ENCODE measurements around the gene KCP. TPM values are rescaled to one million over a fixed set of nuclear protein-coding genes. Genes with fewer than 3 reads are reported as not detected.

Gene KCP
- total and polyA plus RNA-seq, 2 of the 13 experiments (the other 11 are each of a cell fraction or from before 2014, with no cell fraction given), result 0.37 to 1.0 TPM

Other genes starting within 250 kb of the KCP start
- gene GARIN1A, start 238.4 kb downstream of the KCP start, total RNA-seq (2016; rRNA removed; fragmentation: Illumina TruSeq; extraction: Trizol), result not detected in 2 replicates
- gene GARIN1A, start 238.4 kb downstream of the KCP start, polyA plus RNA-seq (2011; rRNA removed), result 0.09 and 0.12 TPM in 2 replicates
- gene CALU, start 171.3 kb downstream of the KCP start, total RNA-seq (2016; rRNA removed; fragmentation: Illumina TruSeq; extraction: Trizol), result 142 and 252 TPM in 2 replicates
- 136 and 198 TPM in 2 replicates for gene CALU, start 171.3 kb downstream of the KCP start, polyA plus RNA-seq (2011; rRNA removed)
- gene OPN1SW, start 134.9 kb downstream of the KCP start, total RNA-seq (2016; rRNA removed; fragmentation: Illumina TruSeq; extraction: Trizol), result not detected in 2 replicates
- not detected in 2 replicates for gene OPN1SW, start 134.9 kb downstream of the KCP start, polyA plus RNA-seq (2011; rRNA removed)
- gene CCDC136, start 118.7 kb downstream of the KCP start, total RNA-seq (2016; rRNA removed; fragmentation: Illumina TruSeq; extraction: Trizol), result 0.04 TPM in 1 of 2 replicates, not detected in the other
- gene CCDC136, start 118.7 kb downstream of the KCP start, polyA plus RNA-seq (2011; rRNA removed), result 0.38 and 0.47 TPM in 2 replicates
- 0.01 and 0.02 TPM in 2 replicates for gene FLNC, start 80.3 kb downstream of the KCP start, total RNA-seq (2016; rRNA removed; fragmentation: Illumina TruSeq; extraction: Trizol)
- gene FLNC, start 80.3 kb downstream of the KCP start, polyA plus RNA-seq (2011; rRNA removed), result 0.01 TPM in 1 of 2 replicates, not detected in the other
- 87.2 and 107 TPM in 2 replicates for gene ATP6V1F, start 47.9 kb downstream of the KCP start, total RNA-seq (2016; rRNA removed; fragmentation: Illumina TruSeq; extraction: Trizol)
- 132 and 144 TPM in 2 replicates for gene ATP6V1F, start 47.9 kb downstream of the KCP start, polyA plus RNA-seq (2011; rRNA removed)
- 2.0 and 2.9 TPM in 2 replicates for gene IRF5, start 27.2 kb upstream of the KCP start, total RNA-seq (2016; rRNA removed; fragmentation: Illumina TruSeq; extraction: Trizol)
- 2.0 and 2.4 TPM in 2 replicates for gene IRF5, start 27.2 kb upstream of the KCP start, polyA plus RNA-seq (2011; rRNA removed)
- 44.6 and 61.5 TPM in 2 replicates for gene TNPO3, start 144.4 kb upstream of the KCP start, total RNA-seq (2016; rRNA removed; fragmentation: Illumina TruSeq; extraction: Trizol)
- 22.1 and 23.8 TPM in 2 replicates for gene TNPO3, start 144.4 kb upstream of the KCP start, polyA plus RNA-seq (2011; rRNA removed)
- 12.9 and 15.3 TPM in 2 replicates for gene TSPAN33, start 234.0 kb upstream of the KCP start, total RNA-seq (2016; rRNA removed; fragmentation: Illumina TruSeq; extraction: Trizol)
- gene TSPAN33, start 234.0 kb upstream of the KCP start, polyA plus RNA-seq (2011; rRNA removed), result 16.5 and 18.2 TPM in 2 replicates